PC-9 (cell line): ENCODE data around the gene GPD1. TPM values are rescaled to one million over a fixed set of nuclear protein-coding genes. Genes with fewer than 3 reads are reported as not detected.
A peak's percentile ranks its signal among the peaks of the same experiment; 100 is the strongest.

Experiments used
- Bru-seq: library from RNA; stranded (reverse); fragments of 400-500 nt; gene quantifications from one replicate; lab custom pipeline; 2021; lab: Mats Ljungman, UMichigan
- BruChase-seq, 2 experiments: library from RNA; stranded (reverse); fragments of 400-500 nt; gene quantifications; one replicate each; lab custom pipeline; 2021; lab: Mats Ljungman, UMichigan
- BruUV-seq: library from RNA; stranded (reverse); fragments of 400-500 nt; replicated peaks from 2 replicates; lab custom pipeline; 2021; lab: Mats Ljungman, UMichigan
- CTCF ChIA-PET: fragments of 300-600 bp; sonication (Branson Sonifier 250); formaldehyde crosslinking; loops from one replicate; lab custom pipeline; 2022; ENCODE audit warnings: antibody characterized with exemption; lab: Charles Lee
- POLR2A ChIA-PET: fragments of 300-600 bp; sonication (Branson Sonifier 250); formaldehyde crosslinking; loops from one replicate; lab custom pipeline; 2022; ENCODE audit warnings: antibody characterized with exemption; ENCODE audit not compliant: unreplicated experiment; lab: Charles Lee
- DNase-seq, 2 experiments: peaks; one replicate each; pipeline versions ENCODE4 v3.0.0 to v3.0.0-alpha.2; 2015 to 2022; ENCODE audit warnings: mixed read lengths in 1 of 2
- H2AFZ ChIP-seq: fragments of 200-600 bp; sonication (generic); 2 replicates; pipeline ENCODE4 v1.8.1; 2017; ENCODE audit warnings: antibody characterized with exemption
- H3F3A ChIP-seq: fragments of 200-600 bp; sonication (generic); 2 replicates; pipeline ENCODE4 v1.8.1; 2017; ENCODE audit warnings: antibody characterized with exemption, mild to moderate bottlenecking, low read depth; ENCODE audit not compliant: insufficient read depth
- H3K27ac ChIP-seq: fragments of 200-600 bp; sonication (generic); 2 replicates; pipeline ENCODE4 v1.6.1; 2016; ENCODE audit warnings: mixed run types
- H3K27me3 ChIP-seq: fragments of 200-600 bp; sonication (generic); 2 replicates; pipeline ENCODE4 v1.6.1; 2016; ENCODE audit warnings: low read depth, mixed run types; ENCODE audit not compliant: insufficient read depth
- H3K36me3 ChIP-seq: fragments of 200-600 bp; sonication (generic); 2 replicates; pipeline ENCODE4 v1.6.1; 2016; ENCODE audit warnings: low read depth, mixed run types
- H3K4me1 ChIP-seq: fragments of 200-600 bp; sonication (generic); replicated peaks from 2 replicates; pipeline ENCODE4 v1.6.1; 2016; ENCODE audit warnings: mixed run types; ENCODE audit not compliant: insufficient read depth
- H3K4me2 ChIP-seq: fragments of 200-600 bp; sonication (generic); 2 replicates; pipeline ENCODE4 v1.6.1; 2017; ENCODE audit warnings: mixed run types
- H3K4me3 ChIP-seq: fragments of 200-600 bp; sonication (generic); 2 replicates; pipeline ENCODE4 v1.6.1; 2016; ENCODE audit warnings: mixed run types
- H3K79me2 ChIP-seq: fragments of 200-600 bp; sonication (generic); 2 replicates; pipeline ENCODE4 v1.6.1; 2017; ENCODE audit warnings: low read depth, mixed run types
- H3K9me2 ChIP-seq: fragments of 200-600 bp; sonication (generic); 2 replicates; pipeline ENCODE4 v1.8.1; 2017; ENCODE audit warnings: mild to moderate bottlenecking; ENCODE audit not compliant: insufficient read depth
- H3K9me3 ChIP-seq: fragments of 200-600 bp; sonication (generic); 2 replicates; pipeline ENCODE4 v1.8.1; 2016; ENCODE audit warnings: low read depth; ENCODE audit not compliant: insufficient read depth
- H4K20me1 ChIP-seq: fragments of 200-600 bp; sonication (generic); 2 replicates; pipeline ENCODE4 v1.8.1; 2017; ENCODE audit not compliant: insufficient read depth
- EZH2 ChIP-seq: fragments of 200-600 bp; sonication (generic); IDR thresholded peaks from 2 replicates; pipeline ENCODE4 v1.8.0; 2017; ENCODE audit warnings: antibody characterized with exemption, low read depth
- intact Hi-C: fragments of 100-400 bp; cut with micrococcal nuclease; formaldehyde crosslinking; loops from one replicate; pipeline ENCODE4 v1.10.0; 2022; ENCODE audit not compliant: unreplicated experiment
- long read RNA-seq: library from polyadenylated mRNA; stranded (forward); transcript quantifications from one replicate; pipeline ENCODE4 v2.0.0, GENCODE V29; 2022
- total RNA-seq: library from RNA; stranded (reverse); gene quantifications from 2 replicates; pipeline ENCODE4 v1.2.3, GENCODE V29; 2021
- TF ChIP-seq, protein P1 (sequence below): fragments of 200-600 bp; sonication (generic); conservative IDR thresholded peaks from 2 replicates; pipeline ENCODE4 v1.6.1; 2017; ENCODE audit warnings: mixed run types, antibody characterized with exemption, mild to moderate bottlenecking, moderate library complexity

Gene GPD1
- total RNA-seq = 0.24 and 1.0 TPM in 2 replicates
- Bru-seq, nascent RNA = percentile 21 among the genes with signal in this experiment
- BruChase-seq, experiment 1, labeled RNA remaining after a 2-hour chase = percentile 23 among the genes with signal in this experiment
- BruChase-seq, experiment 2, labeled RNA remaining after a 6-hour chase = percentile 40 among the genes with signal in this experiment
- long read RNA-seq, partial matches to known transcripts = 0 of 8 reads
- long read RNA-seq, other reads (novel, unspliced or antisense) = 7 of 8 reads

DNA sequence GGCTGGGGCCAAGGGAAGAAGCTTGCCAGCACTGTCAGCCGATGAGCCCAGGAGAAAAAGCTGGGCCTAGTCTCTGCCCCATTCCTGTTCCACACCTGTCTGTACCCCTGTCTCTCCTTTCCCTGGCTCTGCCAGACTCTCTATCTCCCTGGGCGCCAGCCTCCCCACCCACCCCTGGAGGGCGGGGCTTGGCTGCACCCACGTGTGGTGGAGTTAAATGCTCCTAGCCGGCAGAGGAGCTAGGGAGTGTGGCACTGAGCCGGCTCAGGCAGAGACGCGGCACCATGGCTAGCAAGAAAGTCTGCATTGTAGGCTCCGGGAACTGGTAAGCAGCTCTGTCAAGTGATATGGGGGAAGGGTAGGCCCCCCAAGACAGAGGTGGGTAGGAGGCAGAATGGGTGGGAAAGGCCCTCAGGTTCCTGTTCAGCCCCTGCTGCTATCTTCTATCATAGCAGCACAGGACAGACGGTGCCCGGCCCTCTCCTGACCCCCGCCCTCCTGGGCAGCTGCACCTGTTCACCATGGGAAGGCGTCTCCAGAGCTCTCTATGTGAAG is at the start of gene GPD1:
TSS of gene GPD1 (plus strand) at position 242 of the 555 bp plus-strand sequence. CDS start at position 285, 43 bp downstream.
- Histone ChIP-seq H3K9me2 (no peaks in the 10 kb centered on the region), H2AFZ (no peak within 1 kb of the TSS), H3K79me2 (no peaks in the 10 kb centered on the region), H3K27me3 (no peaks in the 10 kb centered on the region), H3K27ac (no peak within 1 kb of the TSS), H3K9me3 (no peaks in the 10 kb centered on the region), H3K4me1 (peaks cover 7% of the 10 kb centered on the region), H3K36me3 (no peaks in the 10 kb centered on the region), H3K4me2 (no peak within 1 kb of the TSS), H4K20me1 (no peaks in the 10 kb centered on the region), H3F3A (peaks cover 17% of the 10 kb centered on the region), H3K4me3 (no peak within 1 kb of the TSS)
- CTCF ChIA-PET = interaction anchor here (0.6 kb wide), 1 partner anchor 16 kb away, joined by 3 read pairs; no protein-coding TSS in a partner anchor
- peak in 1 of 2 experiments; percentile 63 for DNase-seq
- no TSS peak for BruUV-seq
- intact Hi-C loops = no loop called here
- no peak for TF ChIP-seq EZH2
- TF ChIP-seq, protein P1, sequence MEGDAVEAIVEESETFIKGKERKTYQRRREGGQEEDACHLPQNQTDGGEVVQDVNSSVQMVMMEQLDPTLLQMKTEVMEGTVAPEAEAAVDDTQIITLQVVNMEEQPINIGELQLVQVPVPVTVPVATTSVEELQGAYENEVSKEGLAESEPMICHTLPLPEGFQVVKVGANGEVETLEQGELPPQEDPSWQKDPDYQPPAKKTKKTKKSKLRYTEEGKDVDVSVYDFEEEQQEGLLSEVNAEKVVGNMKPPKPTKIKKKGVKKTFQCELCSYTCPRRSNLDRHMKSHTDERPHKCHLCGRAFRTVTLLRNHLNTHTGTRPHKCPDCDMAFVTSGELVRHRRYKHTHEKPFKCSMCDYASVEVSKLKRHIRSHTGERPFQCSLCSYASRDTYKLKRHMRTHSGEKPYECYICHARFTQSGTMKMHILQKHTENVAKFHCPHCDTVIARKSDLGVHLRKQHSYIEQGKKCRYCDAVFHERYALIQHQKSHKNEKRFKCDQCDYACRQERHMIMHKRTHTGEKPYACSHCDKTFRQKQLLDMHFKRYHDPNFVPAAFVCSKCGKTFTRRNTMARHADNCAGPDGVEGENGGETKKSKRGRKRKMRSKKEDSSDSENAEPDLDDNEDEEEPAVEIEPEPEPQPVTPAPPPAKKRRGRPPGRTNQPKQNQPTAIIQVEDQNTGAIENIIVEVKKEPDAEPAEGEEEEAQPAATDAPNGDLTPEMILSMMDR = no peak
- POLR2A ChIA-PET = interaction anchor here (0.6 kb wide), 1 partner anchor 329 kb away, joined by 4 read pairs; no protein-coding TSS in a partner anchor

DNA sequence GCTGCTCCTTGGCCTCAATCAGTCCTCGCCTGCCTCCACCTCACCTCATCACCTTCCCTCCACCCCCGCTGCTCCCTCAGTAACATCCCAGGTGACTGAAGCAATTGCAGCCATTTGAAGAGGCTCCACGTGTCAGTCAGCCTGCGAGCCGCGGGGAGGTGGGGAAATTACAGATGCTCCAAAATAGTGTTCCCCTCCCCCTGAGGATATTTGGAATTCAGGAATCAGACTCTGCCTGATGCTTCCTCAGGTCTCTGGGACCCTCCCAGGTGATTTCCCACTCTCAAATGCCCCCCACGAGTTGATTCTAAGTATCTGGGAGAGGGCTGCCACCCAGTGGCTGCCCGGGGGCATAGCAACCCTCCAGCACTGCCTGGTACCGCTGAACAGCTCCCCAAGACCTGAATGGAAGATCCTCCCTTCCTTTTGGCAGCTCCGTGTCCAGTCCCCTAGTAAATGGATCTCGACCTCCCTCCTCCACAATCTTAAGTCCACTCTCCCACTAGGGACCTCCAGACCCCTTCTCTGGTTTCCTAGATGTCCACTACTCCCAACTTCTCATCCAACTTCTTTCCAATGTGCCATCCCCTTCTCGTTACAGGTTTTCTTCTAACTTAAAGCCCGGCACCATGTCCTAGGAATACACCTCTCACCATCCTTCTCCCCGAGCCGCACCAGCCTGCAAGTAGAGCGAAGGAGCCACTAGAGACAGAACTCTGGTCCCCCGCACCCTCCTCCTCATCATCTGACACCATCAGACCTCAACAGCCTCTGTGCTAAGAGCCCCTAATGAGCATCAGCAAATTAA is 47.8 kb upstream of the GPD1 start:
- peak in 1 of 2 experiments; percentile 37 for DNase-seq
- Histone ChIP-seq H3K27me3 (peaks cover 23% of the 10 kb centered on the region), H3K36me3 (no peaks in the 10 kb centered on the region), H3K9me2 (no peaks in the 10 kb centered on the region), H3K4me1 (peaks cover 5% of the 10 kb centered on the region), H3K4me3 (no peak overlapping the region), H3K9me3 (no peaks in the 10 kb centered on the region), H2AFZ (no peak overlapping the region), H3F3A (no peaks in the 10 kb centered on the region), H3K4me2 (peak overlapping the region; percentile 41), H3K27ac (no peak overlapping the region), H4K20me1 (no peaks in the 10 kb centered on the region), H3K79me2 (no peaks in the 10 kb centered on the region)
- ChIA-PET POLR2A (interaction anchor here (0.6 kb wide), 1 partner anchor 188 kb away, joined by 5 read pairs; no protein-coding TSS in a partner anchor), CTCF (interaction anchor here (0.5 to 1.0 kb wide), 5 partner anchors 15 to 189 kb away, joined by 3 to 6 read pairs (median 3); no protein-coding TSS in a partner anchor)
- intact Hi-C loops = loop anchor here (1.0 to 10.0 kb wide), 4 partner anchors 189 to 411 kb away; partner anchors contain the start of gene BCDIN3D
- TF ChIP-seq EZH2 = no peak
- TF ChIP-seq, protein P1 = peak; percentile 93
- no TSS peak for BruUV-seq

DNA sequence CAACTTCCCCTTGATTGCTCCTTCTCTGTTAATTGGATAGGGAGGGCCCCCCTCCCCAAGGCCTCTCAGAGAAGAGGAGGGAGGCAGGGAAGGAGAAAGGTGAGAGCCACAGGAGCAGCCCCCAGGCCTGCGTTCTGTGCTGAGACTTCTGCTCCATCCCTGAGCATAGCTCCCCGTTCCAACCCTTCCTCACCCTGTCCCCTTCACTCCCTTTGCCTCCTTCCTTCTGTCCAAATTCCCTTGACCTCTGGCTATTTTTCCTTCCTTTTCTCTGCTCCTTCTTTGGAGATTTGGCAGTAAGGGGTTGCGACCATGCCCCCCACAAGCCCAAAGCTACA is 47.2 kb upstream of the GPD1 start:
- Histone ChIP-seq H3K27ac (no peak overlapping the region), H3K27me3 (peaks cover 22% of the 10 kb centered on the region), H3K4me3 (peak overlapping the region; percentile 69; the same call in 1 of the 2 replicates), H4K20me1 (no peaks in the 10 kb centered on the region), H2AFZ (peak overlapping the region; percentile 87), H3K79me2 (no peaks in the 10 kb centered on the region), H3K9me3 (no peaks in the 10 kb centered on the region), H3K9me2 (no peaks in the 10 kb centered on the region), H3K4me2 (peak overlapping the region; percentile 90), H3K36me3 (no peaks in the 10 kb centered on the region), H3F3A (no peaks in the 10 kb centered on the region), H3K4me1 (peaks cover 5% of the 10 kb centered on the region)
- BruUV-seq = no TSS peak
- POLR2A ChIA-PET = interaction anchor here (0.6 kb wide), 1 partner anchor 189 kb away, joined by 5 read pairs; no protein-coding TSS in a partner anchor
- intact Hi-C loops = loop anchor here (1.0 to 10.0 kb wide), 4 partner anchors 189 to 412 kb away; partner anchors contain the start of gene BCDIN3D
- CTCF ChIA-PET = interaction anchor here (0.5 to 1.0 kb wide), 4 partner anchors 80 to 189 kb away, joined by 3 to 6 read pairs (median 3); no protein-coding TSS in a partner anchor
- TF ChIP-seq, protein P1 = no peak
- TF ChIP-seq EZH2 = no peak
- DNase-seq = no peak
